CD14-positive monocyte (primary cell): Measurements from ENCODE around the gene ILF2. TPM values are rescaled to one million over a fixed set of nuclear protein-coding genes. Genes with fewer than 3 reads are reported as not detected.

Source experiments
- DNase-seq, 3 donors: peaks; one replicate each; pipeline ENCODE4 v3.0.0-alpha.2; 2011 to 2022
- H2AFZ ChIP-seq: 2 replicates; pipeline ENCODE4 v1.6.0; 2012; ENCODE audit warnings: mild to moderate bottlenecking, low read depth, low read length, inconsistent platforms; ENCODE audit not compliant: insufficient read depth, poor library complexity, severe bottlenecking
- H3K27ac ChIP-seq, 2 donors: 1 replicate in 1 of 2; 2 replicates in 1 of 2; pipeline ENCODE4 v1.5.1; 2012 to 2013; ENCODE audit warnings: low read length in 2 of 2, control low read depth in 1 of 2, inconsistent platforms in 1 of 2, low read depth in 1 of 2, mild to moderate bottlenecking in 1 of 2
- H3K27me3 ChIP-seq, 2 donors: one replicate each; pipeline versions ENCODE4 v1.6.0 to v1.6.1; 2011 to 2013; ENCODE audit warnings: low read length in 2 of 2; ENCODE audit not compliant: control insufficient read depth in 2 of 2, insufficient read depth in 2 of 2
- H3K36me3 ChIP-seq, 2 donors: replicated peaks in 1 of 2; 1 replicate in 1 of 2; 2 replicates in 1 of 2; pipeline versions ENCODE4 v1.5.1 to v1.6.1; 2012 to 2013; ENCODE audit warnings: low read length in 2 of 2, control low read depth in 1 of 2, inconsistent platforms in 1 of 2, mild to moderate bottlenecking in 1 of 2; ENCODE audit not compliant: insufficient read depth in 2 of 2, control insufficient read depth in 1 of 2
- H3K4me1 ChIP-seq, 2 donors: 1 replicate in 1 of 2; 2 replicates in 1 of 2; pipeline versions ENCODE4 v1.5.1 to v1.6.1; 2012 to 2013; ENCODE audit warnings: low read length in 2 of 2, control low read depth in 1 of 2, inconsistent platforms in 1 of 2, mild to moderate bottlenecking in 1 of 2, moderate library complexity in 1 of 2; ENCODE audit not compliant: insufficient read depth in 2 of 2, control insufficient read depth in 1 of 2
- H3K4me2 ChIP-seq: replicated peaks from 2 replicates; pipeline ENCODE3; 2012; ENCODE audit warnings: low read length, moderate library complexity, mild to moderate bottlenecking; ENCODE audit not compliant: poor library complexity, severe bottlenecking; ENCODE audit errors: extremely low read depth
- H3K4me3 ChIP-seq, 3 experiments: fragments of 200-600 bp in 1 of 3; sonication (generic) in 1 of 3; replicated peaks in 1 of 3; 1 replicate in 2 of 3; 2 replicates in 1 of 3; pipeline ENCODE4 v1.5.1; 2011 to 2013; ENCODE audit warnings: low read length in 3 of 3, mild to moderate bottlenecking in 3 of 3, control low read depth in 2 of 3, low read depth in 2 of 3, inconsistent platforms in 1 of 3, moderate library complexity in 1 of 3
- H3K79me2 ChIP-seq: 2 replicates; pipeline ENCODE4 v1.6.0; 2012; ENCODE audit warnings: mild to moderate bottlenecking, control low read depth, inconsistent platforms, low read length, moderate library complexity; ENCODE audit not compliant: insufficient read depth
- H3K9ac ChIP-seq: 2 replicates; pipeline ENCODE4 v1.6.0; 2017; ENCODE audit warnings: low read length, mild to moderate bottlenecking; ENCODE audit not compliant: insufficient read depth, poor library complexity, severe bottlenecking
- H3K9me3 ChIP-seq, 2 donors: replicated peaks in 1 of 2; 1 replicate in 1 of 2; 2 replicates in 1 of 2; pipeline versions ENCODE4 v1.5.1 to v1.6.1; 2012 to 2013; ENCODE audit warnings: low read length in 2 of 2, control low read depth in 1 of 2; ENCODE audit not compliant: control insufficient read depth in 1 of 2, insufficient read depth in 1 of 2
- H4K20me1 ChIP-seq: 2 replicates; pipeline ENCODE4 v1.6.0; 2012; ENCODE audit warnings: mild to moderate bottlenecking, low read length, control low read depth, moderate library complexity; ENCODE audit not compliant: insufficient read depth
- H3K27ac Mint-ChIP-seq, 7 donors: one replicate each; pipeline ENCODE4 v1.8.0; 2020; ENCODE audit warnings: mild to moderate bottlenecking in 7 of 7, mixed read lengths in 7 of 7, moderate library complexity in 6 of 7, inconsistent platforms in 2 of 7
- H3K27me3 Mint-ChIP-seq, 3 donors: one replicate each; pipeline ENCODE4 v1.8.0; 2021 to 2022; ENCODE audit warnings: low read depth in 3 of 3, mild to moderate bottlenecking in 3 of 3, mixed read lengths in 3 of 3, moderate library complexity in 3 of 3, inconsistent platforms in 1 of 3
- H3K36me3 Mint-ChIP-seq, 2 donors: one replicate each; pipeline ENCODE4 v1.8.0; 2020; ENCODE audit warnings: mixed read lengths in 2 of 2, inconsistent platforms in 1 of 2, mild to moderate bottlenecking in 1 of 2
- H3K4me1 Mint-ChIP-seq: one replicate; pipeline ENCODE4 v1.8.0; 2020; ENCODE audit warnings: mild to moderate bottlenecking, mixed read lengths
- H3K4me3 Mint-ChIP-seq, 2 donors: one replicate each; pipeline ENCODE4 v1.8.0; 2020; ENCODE audit warnings: mild to moderate bottlenecking in 2 of 2, mixed read lengths in 2 of 2, moderate library complexity in 1 of 2
- H3K9me3 Mint-ChIP-seq, 7 donors: one replicate each; pipeline ENCODE4 v1.8.0; 2020 to 2022; ENCODE audit warnings: mixed read lengths in 7 of 7, mild to moderate bottlenecking in 6 of 7, moderate library complexity in 6 of 7, inconsistent platforms in 2 of 7
- whole genome bisulfite sequencing: methylation state at CpG from one replicate; pipeline ENCODE4 v1.1.5; 2013; ENCODE audit warnings: missing lambda C conversion rate; ENCODE audit not compliant: insufficient coverage; 5-methylcytosine and 5-hydroxymethylcytosine counted together
- intact Hi-C, 2 donors: fragments of 100-400 bp; cut with micrococcal nuclease; formaldehyde crosslinking; loops; one replicate each; pipeline versions ENCODE4 v1.15.0 to v1.15.1; 2023
- polyA plus RNA-seq, 3 donors: library from polyadenylated mRNA; depleted of rRNA in 1 of 3; unstranded in 2 of 3; stranded (reverse) in 1 of 3; fragments of 300-500 nt in 2 of 3; fragments of >200 nt in 1 of 3; fragmentation: Illumina TruSeq in 2 of 3; gene quantifications; 1 replicate in 2 of 3; 2 replicates in 1 of 3; pipeline ENCODE4 v1.2.3, GENCODE V29; 2012 to 2021
- TF ChIP-seq, protein P1 (sequence below): fragments of 200-600 bp; IDR thresholded peaks from one replicate; pipeline ENCODE4 v1.8.0; 2022; ENCODE audit warnings: antibody characterized with exemption, mild to moderate bottlenecking

The ILF2 gene
- polyA plus RNA-seq, 3 donors = 103 to 118 (median 115) TPM

DNA sequence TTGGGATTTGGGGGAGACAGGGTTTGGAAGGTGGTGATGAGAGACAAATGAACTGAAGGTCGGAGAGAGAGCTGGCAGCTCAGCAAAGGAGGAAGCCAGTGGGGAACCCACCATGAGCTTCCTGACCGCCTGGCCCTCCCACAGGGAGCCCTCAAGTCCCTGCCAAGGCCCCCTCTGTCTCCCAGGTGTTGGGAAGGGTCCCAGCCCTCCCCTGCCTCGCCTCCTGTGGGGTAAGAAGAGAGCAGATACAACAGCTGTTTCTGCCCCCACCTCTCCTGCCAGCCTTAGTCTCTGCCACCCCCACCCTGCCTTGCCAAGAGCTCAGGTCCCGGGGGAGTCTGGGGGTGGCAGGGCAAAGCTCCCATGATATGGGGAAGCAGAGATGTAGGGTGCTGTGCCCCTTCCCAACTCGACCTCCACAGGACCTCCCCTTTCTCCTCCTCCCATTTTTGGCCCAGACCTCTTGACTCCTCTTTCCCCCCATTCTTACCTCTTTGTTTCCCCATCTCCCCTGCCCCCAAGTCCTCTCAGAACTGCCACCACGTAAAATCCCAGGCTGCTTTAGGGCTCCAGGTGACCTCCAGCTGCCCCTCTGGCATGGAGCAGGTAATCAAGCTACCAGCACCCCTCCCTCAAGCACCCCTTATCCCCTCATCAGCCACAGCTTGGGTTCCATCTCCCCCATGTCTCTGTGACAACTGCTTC lies 42.0 kb downstream of the ILF2 start:
- Mint-ChIP-seq H3K27ac (peak overlapping the region in 1 of 7 donors; percentile 71), H3K36me3 (peaks cover 0 to 4% of the 10 kb centered on the region in 2 donors), H3K27me3 (peaks cover 11 to 16% (median 14%) of the 10 kb centered on the region in 3 donors), H3K4me3 (no peak overlapping the region), H3K9me3 (no peaks in the 10 kb centered on the region), H3K4me1 (peaks cover 57% of the 10 kb centered on the region)
- intact Hi-C loops = loop anchor here in 1 of 2 donors (10.0 kb wide), 1 partner anchor 54 kb away; no protein-coding TSS in a partner anchor
- Histone ChIP-seq H3K36me3 (no peaks in the 10 kb centered on the region), H2AFZ (no peak overlapping the region), H3K27ac (no peak overlapping the region), H3K9ac (no peak overlapping the region), H3K4me3 (no peak overlapping the region), H3K4me2 (no peak overlapping the region), H3K4me1 (peaks cover 33 to 50% of the 10 kb centered on the region in 2 donors), H4K20me1 (no peaks in the 10 kb centered on the region), H3K27me3 (peaks cover 0 to 3% of the 10 kb centered on the region in 2 donors), H3K79me2 (no peaks in the 10 kb centered on the region), H3K9me3 (no peaks in the 10 kb centered on the region)
- no peak for DNase-seq
- WGBS = 49% methylated on average over 3 of the region's 6 CpGs
- TF ChIP-seq, protein P1, sequence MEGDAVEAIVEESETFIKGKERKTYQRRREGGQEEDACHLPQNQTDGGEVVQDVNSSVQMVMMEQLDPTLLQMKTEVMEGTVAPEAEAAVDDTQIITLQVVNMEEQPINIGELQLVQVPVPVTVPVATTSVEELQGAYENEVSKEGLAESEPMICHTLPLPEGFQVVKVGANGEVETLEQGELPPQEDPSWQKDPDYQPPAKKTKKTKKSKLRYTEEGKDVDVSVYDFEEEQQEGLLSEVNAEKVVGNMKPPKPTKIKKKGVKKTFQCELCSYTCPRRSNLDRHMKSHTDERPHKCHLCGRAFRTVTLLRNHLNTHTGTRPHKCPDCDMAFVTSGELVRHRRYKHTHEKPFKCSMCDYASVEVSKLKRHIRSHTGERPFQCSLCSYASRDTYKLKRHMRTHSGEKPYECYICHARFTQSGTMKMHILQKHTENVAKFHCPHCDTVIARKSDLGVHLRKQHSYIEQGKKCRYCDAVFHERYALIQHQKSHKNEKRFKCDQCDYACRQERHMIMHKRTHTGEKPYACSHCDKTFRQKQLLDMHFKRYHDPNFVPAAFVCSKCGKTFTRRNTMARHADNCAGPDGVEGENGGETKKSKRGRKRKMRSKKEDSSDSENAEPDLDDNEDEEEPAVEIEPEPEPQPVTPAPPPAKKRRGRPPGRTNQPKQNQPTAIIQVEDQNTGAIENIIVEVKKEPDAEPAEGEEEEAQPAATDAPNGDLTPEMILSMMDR = no peak

DNA sequence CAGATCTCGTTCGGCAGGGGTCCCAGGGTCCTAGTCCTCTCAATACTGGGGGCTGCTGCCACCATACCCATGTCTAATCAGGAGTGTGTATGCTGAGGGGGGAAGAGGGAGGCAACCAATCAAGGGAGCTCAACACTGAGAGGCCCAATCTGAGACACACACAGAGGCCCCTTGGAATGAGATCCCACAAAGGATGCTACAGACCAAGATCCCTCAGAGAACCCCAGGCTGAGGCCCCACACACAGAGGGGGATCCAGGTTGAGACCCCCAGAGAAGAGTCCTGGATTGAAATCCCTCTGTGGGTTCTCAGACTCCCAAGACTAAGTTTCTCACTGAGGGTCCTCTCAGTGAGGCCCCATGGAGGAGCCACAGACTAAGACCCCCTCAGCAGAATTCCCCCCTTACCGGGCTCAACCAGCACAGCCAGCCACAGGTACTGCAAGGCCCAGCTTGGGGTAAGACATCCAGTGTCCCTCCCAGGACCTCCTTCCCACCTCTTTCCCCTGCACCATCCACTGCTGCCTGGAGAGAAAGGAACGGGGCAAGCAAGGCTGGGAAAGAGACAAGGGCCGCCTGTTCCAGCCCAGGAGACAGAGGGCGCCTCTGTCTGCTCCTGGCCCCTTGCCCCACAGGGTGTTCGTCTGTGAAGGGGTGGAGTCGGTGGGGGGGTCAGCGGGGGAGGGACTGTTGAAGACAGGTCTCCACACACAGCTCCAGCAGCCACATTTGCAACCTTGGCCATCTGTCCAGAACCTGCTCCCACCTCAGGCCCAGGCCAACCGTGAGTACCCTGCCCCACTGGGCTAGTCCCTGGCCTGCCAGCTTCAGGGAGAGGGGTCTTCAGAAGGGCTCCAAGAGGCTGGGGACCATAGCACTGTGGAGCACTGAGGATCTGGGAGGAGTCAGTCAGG lies 42.8 kb downstream of the ILF2 start, which contains the start of gene S100A1:
Gene S100A1, plus strand, starts transcription at position 720 of the 912 bp plus-strand sequence. CDS start 2,088 bp downstream, outside the sequence.
- no peaks in the 10 kb centered on the region for H3K9me3 ChIP-seq
- H3K79me2 ChIP-seq = no peaks in the 10 kb centered on the region
- Mint-ChIP-seq H3K27ac (peak within 1 kb of the TSS in 3 of 7 donors; percentile 21 to 71 (median 36)), H3K4me1 (peaks cover 58% of the 10 kb centered on the region), H3K36me3 (peaks cover 0 to 4% of the 10 kb centered on the region in 2 donors), H3K4me3 (peak within 1 kb of the TSS; percentile 50 to 87), H3K9me3 (no peaks in the 10 kb centered on the region), H3K27me3 (peaks cover 11 to 16% (median 14%) of the 10 kb centered on the region in 3 donors)
- intact Hi-C loops = loop anchor here in 1 of 2 donors (10.0 kb wide), 1 partner anchor 53 kb away; no protein-coding TSS in a partner anchor
- TF ChIP-seq, protein P1 = peak; percentile 58
- H3K4me2 ChIP-seq = peak within 1 kb of the TSS; percentile 59
- DNase-seq = no peak
- H3K36me3 ChIP-seq = no peaks in the 10 kb centered on the region
- H3K4me1 ChIP-seq = peaks cover 35 to 51% of the 10 kb centered on the region in 2 donors
- peak within 1 kb of the TSS in 2 of 3 experiments; percentile 6 to 54 for H3K4me3 ChIP-seq
- no peak within 1 kb of the TSS for H3K27ac ChIP-seq
- peak within 1 kb of the TSS; percentile 13 for H3K9ac ChIP-seq
- peak within 1 kb of the TSS; percentile 70 for H2AFZ ChIP-seq
- H4K20me1 ChIP-seq = no peaks in the 10 kb centered on the region
- H3K27me3 ChIP-seq = peaks cover 0 to 3% of the 10 kb centered on the region in 2 donors
- 95% methylated on average over 4 of the region's 10 CpGs for WGBS
